ENCODE data around the gene SCYL3.

The SCYL3 gene

GRCh38 chr1:169893645-169894423 is at the start of gene SCYL3:
TSS of gene SCYL3 (minus strand) at chr1:169893896. CDS start at chr1:169888840, 5,056 bp downstream.
- TF ChIP-seq MAX (IDR thresholded peaks at IDR 0.05; ENCODE audit: low read depth, low read length) (peak; percentile 13; the same call in 1 of the 2 replicates), POLR2A (IDR thresholded peaks at IDR 0.05; ENCODE audit: extremely low read depth, insufficient read length) (peak; percentile 70), MYC (IDR thresholded peaks at IDR 0.05; ENCODE audit: low read depth, low read length) (no peak; the same call in 1 of the 2 replicates), CTCF (IDR thresholded peaks at IDR 0.05; ENCODE audit: low read depth, low read length) (no peak)
- H3K4me3 ChIP-seq (ENCODE audit: low read depth, low read length): peak within 1 kb of the TSS; percentile 92
- peak; percentile 97 for DNase-seq (ENCODE audit: low read depth)

- no peak overlapping the region for H3K4me3 ChIP-seq (ENCODE audit: low read depth, low read length)
- no peak for DNase-seq (ENCODE audit: low read depth)
- TF ChIP-seq CTCF (IDR thresholded peaks at IDR 0.05; ENCODE audit: low read depth, low read length) (no peak), MYC (IDR thresholded peaks at IDR 0.05; ENCODE audit: low read depth, low read length) (no peak), MAX (IDR thresholded peaks at IDR 0.05; ENCODE audit: low read depth, low read length) (no peak), POLR2A (IDR thresholded peaks at IDR 0.05; ENCODE audit: extremely low read depth, insufficient read length) (no peak)
Observed at GRCh38 chr1:169941982-169942830, 48.5 kb upstream of the SCYL3 start.

GRCh38 chr1:169933984-169934725 is 40.5 kb upstream of the SCYL3 start:
- no peak for TF ChIP-seq CTCF (IDR thresholded peaks at IDR 0.05; ENCODE audit: low read depth, low read length)
- no peak for TF ChIP-seq POLR2A (IDR thresholded peaks at IDR 0.05; ENCODE audit: extremely low read depth, insufficient read length)
- no peak for TF ChIP-seq MAX (IDR thresholded peaks at IDR 0.05; ENCODE audit: low read depth, low read length)
- no peak for TF ChIP-seq MYC (IDR thresholded peaks at IDR 0.05; ENCODE audit: low read depth, low read length)
- no peak overlapping the region for H3K4me3 ChIP-seq (ENCODE audit: low read depth, low read length)
- DNase-seq (ENCODE audit: low read depth): no peak

GRCh38 chr1:169931795-169932231 is 38.1 kb upstream of the SCYL3 start:
- DNase-seq (ENCODE audit: low read depth): no peak
- TF ChIP-seq MYC (IDR thresholded peaks at IDR 0.05; ENCODE audit: low read depth, low read length) (no peak), CTCF (IDR thresholded peaks at IDR 0.05; ENCODE audit: low read depth, low read length) (no peak), MAX (IDR thresholded peaks at IDR 0.05; ENCODE audit: low read depth, low read length) (no peak), POLR2A (IDR thresholded peaks at IDR 0.05; ENCODE audit: extremely low read depth, insufficient read length) (no peak)
- H3K4me3 ChIP-seq (ENCODE audit: low read depth, low read length): no peak overlapping the region

- H3K4me3 ChIP-seq (ENCODE audit: low read depth, low read length): no peak overlapping the region
- TF ChIP-seq POLR2A (IDR thresholded peaks at IDR 0.05; ENCODE audit: extremely low read depth, insufficient read length) (no peak), CTCF (IDR thresholded peaks at IDR 0.05; ENCODE audit: low read depth, low read length) (no peak), MAX (IDR thresholded peaks at IDR 0.05; ENCODE audit: low read depth, low read length) (no peak), MYC (IDR thresholded peaks at IDR 0.05; ENCODE audit: low read depth, low read length) (no peak)
Observed at GRCh38 chr1:169929210-169929526, 35.5 kb upstream of the SCYL3 start.

More at GRCh38 chr1:169929210-169929526, 35.5 kb upstream of the SCYL3 start:
- no peak for DNase-seq (ENCODE audit: low read depth)

Measured in NB4 (cell line).